SH-SY5Y (cell line): ENCODE data around the gene MGMT.

Experiments
- GATA2 ChIP-seq: IDR thresholded peaks from 2 replicates; pipeline ENCODE4 v1.6.1; 2011; ENCODE audit warnings: mild to moderate bottlenecking, low read depth, low read length
- GATA3 ChIP-seq: IDR thresholded peaks from 2 replicates; pipeline ENCODE4 v1.6.1; 2011; ENCODE audit warnings: low read depth, mild to moderate bottlenecking, low read length, moderate library complexity

- TF ChIP-seq GATA2 = no peak
- no peak for TF ChIP-seq GATA3
Measured at GRCh38 chr10:129673292-129673691, 206.3 kb downstream of the MGMT start.
